ENCODE data around the gene GPX4. TPM values are rescaled to one million over a fixed set of nuclear protein-coding genes. Genes with fewer than 3 reads are reported as not detected.

Gene GPX4
- 100 to 1,000 TPM; 269 to 433 (median 371) TPM for total RNA-seq
- 100 to 1,000 TPM; 311 to 662 (median 643) TPM for polyA plus RNA-seq

GRCh38 chr19:1103708-1104310, at the start of gene GPX4:
GPX4 (plus strand) TSS chr19:1103994; CDS start chr19:1104044, 50 bp downstream.
- H3K9me3 ChIP-seq, result no peaks in the 10 kb centered on the region
- 0% methylated on average over 75 of the region's 75 CpGs for WGBS, 2 donors
- intact Hi-C loops (cut with DNase I), result loop anchor here (2.0 to 10.0 kb wide), 3 partner anchors 137 to 427 kb away; partner anchors contain the start of genes ARID3A, ATP5F1D and FSTL3
- peaks cover 0 to 32% (median 28%) of the 10 kb centered on the region in 4 donors for H3K36me3 ChIP-seq
- TF ChIP-seq POLR2A (IDR thresholded peaks at IDR 0.05) (peak; percentile 82 to 88), EP300 (IDR thresholded peaks at IDR 0.05) (peak in 1 of 4 donors; percentile 41), POLR2AphosphoS5 (IDR thresholded peaks at IDR 0.05) (peak; percentile 92 to 99 (median 99)), CTCF (IDR thresholded peaks at IDR 0.05) (no peak)
- H3K4me3 ChIP-seq, result peak within 1 kb of the TSS; percentile 77 to 98 (median 94)
- peak; percentile 100 for DNase-seq
- H3K27me3 ChIP-seq, result no peaks in the 10 kb centered on the region
- H3K4me1 ChIP-seq, result peaks cover 0 to 53% (median 50%) of the 10 kb centered on the region in 4 donors
- H3K27ac ChIP-seq, result peak within 1 kb of the TSS; percentile 98 to 100 (median 100)

GRCh38 chr19:1054102-1055027, 49.4 kb upstream of the GPX4 start:
- WGBS, 2 donors, result 93 to 94% methylated on average over 28 of the region's 28 CpGs
- TF ChIP-seq POLR2AphosphoS5 (IDR thresholded peaks at IDR 0.05) (no peak), POLR2A (IDR thresholded peaks at IDR 0.05) (no peak), CTCF (IDR thresholded peaks at IDR 0.05) (no peak), EP300 (IDR thresholded peaks at IDR 0.05) (no peak)
- DNase-seq, result no peak
- H3K9me3 ChIP-seq, result peaks cover 3 to 33% (median 19%) of the 10 kb centered on the region in 4 donors
- H3K4me3 ChIP-seq, result no peak overlapping the region
- no peaks in the 10 kb centered on the region for H3K27me3 ChIP-seq
- intact Hi-C loops (cut with DNase I), result no loop called here
- H3K4me1 ChIP-seq, result no peaks in the 10 kb centered on the region
- no peak overlapping the region for H3K27ac ChIP-seq
- no peaks in the 10 kb centered on the region for H3K36me3 ChIP-seq

GRCh38 chr19:1055028-1055425, 48.8 kb upstream of the GPX4 start:
- TF ChIP-seq CTCF (IDR thresholded peaks at IDR 0.05) (no peak), EP300 (IDR thresholded peaks at IDR 0.05) (no peak), POLR2AphosphoS5 (IDR thresholded peaks at IDR 0.05) (no peak), POLR2A (IDR thresholded peaks at IDR 0.05) (no peak)
- no peak overlapping the region for H3K4me3 ChIP-seq
- H3K36me3 ChIP-seq, result no peaks in the 10 kb centered on the region
- no peak overlapping the region for H3K27ac ChIP-seq
- intact Hi-C loops (cut with DNase I), result no loop called here
- no peak for DNase-seq
- no peaks in the 10 kb centered on the region for H3K4me1 ChIP-seq
- H3K27me3 ChIP-seq, result no peaks in the 10 kb centered on the region
- peaks cover 3 to 39% (median 19%) of the 10 kb centered on the region in 4 donors for H3K9me3 ChIP-seq
- WGBS, 2 donors, result 94 to 96% methylated on average over 14 of the region's 14 CpGs

- H3K27me3 ChIP-seq, result no peaks in the 10 kb centered on the region
- no peak for TF ChIP-seq CTCF (IDR thresholded peaks at IDR 0.05)
- no peak for TF ChIP-seq POLR2AphosphoS5 (IDR thresholded peaks at IDR 0.05)
- TF ChIP-seq POLR2A (IDR thresholded peaks at IDR 0.05), result no peak
- no peak for TF ChIP-seq EP300 (IDR thresholded peaks at IDR 0.05)
- intact Hi-C loops (cut with DNase I), result no loop called here
- H3K9me3 ChIP-seq, result peaks cover 3 to 39% (median 19%) of the 10 kb centered on the region in 4 donors
- no peak for DNase-seq
- no peaks in the 10 kb centered on the region for H3K4me1 ChIP-seq
- no peak overlapping the region for H3K4me3 ChIP-seq
- H3K27ac ChIP-seq, result no peak overlapping the region
- H3K36me3 ChIP-seq, result no peaks in the 10 kb centered on the region
- WGBS, 2 donors, result 95 to 96% methylated on average over 20 of the region's 20 CpGs
These were observed 47.7 kb upstream of the GPX4 start for GRCh38 chr19:1055886-1056620.
